Epithelial cell of prostate (primary cell): Measurements from ENCODE around the gene CSTB.
"Not testable (repeated sequence)": the region's sequence is repeated elsewhere in the genome, so short reads cannot be mapped to it uniquely, and the experiment has no call there.

Experiments used
- DNase-seq: peaks from one replicate; pipeline ENCODE4 v3.0.0-alpha.2; 2011; ENCODE audit warnings: low read depth, low spot score
- H3K27ac ChIP-seq: fragments of 450-650 bp; 2 replicates; pipeline ENCODE4 v1.5.1; 2017; ENCODE audit warnings: mild to moderate bottlenecking

The CSTB gene

GRCh38 chr21:43775795-43776430 is at the start of gene CSTB:
CSTB (minus strand) TSS chr21:43776308; CDS start chr21:43776269, 39 bp downstream.
- no peak for DNase-seq
- H3K27ac ChIP-seq: peak within 1 kb of the TSS; percentile 86

- no peak for DNase-seq
- no peak overlapping the region for H3K27ac ChIP-seq
These were observed 49.3 kb upstream of the CSTB start for GRCh38 chr21:43825242-43825935.

GRCh38 chr21:43824333-43825241 is 48.5 kb upstream of the CSTB start:
- H3K27ac ChIP-seq: no peak overlapping the region
- no peak for DNase-seq

- DNase-seq, H3K27ac ChIP-seq: not testable (repeated sequence)
These were observed 46.6 kb upstream of the CSTB start for GRCh38 chr21:43822741-43823140.

GRCh38 chr21:43822166-43822565 is 46.1 kb upstream of the CSTB start:
- not testable (repeated sequence) for DNase-seq, H3K27ac ChIP-seq

- no peak overlapping the region for H3K27ac ChIP-seq
- no peak for DNase-seq
These were observed 44.4 kb upstream of the CSTB start for GRCh38 chr21:43820466-43820865.

DNA sequence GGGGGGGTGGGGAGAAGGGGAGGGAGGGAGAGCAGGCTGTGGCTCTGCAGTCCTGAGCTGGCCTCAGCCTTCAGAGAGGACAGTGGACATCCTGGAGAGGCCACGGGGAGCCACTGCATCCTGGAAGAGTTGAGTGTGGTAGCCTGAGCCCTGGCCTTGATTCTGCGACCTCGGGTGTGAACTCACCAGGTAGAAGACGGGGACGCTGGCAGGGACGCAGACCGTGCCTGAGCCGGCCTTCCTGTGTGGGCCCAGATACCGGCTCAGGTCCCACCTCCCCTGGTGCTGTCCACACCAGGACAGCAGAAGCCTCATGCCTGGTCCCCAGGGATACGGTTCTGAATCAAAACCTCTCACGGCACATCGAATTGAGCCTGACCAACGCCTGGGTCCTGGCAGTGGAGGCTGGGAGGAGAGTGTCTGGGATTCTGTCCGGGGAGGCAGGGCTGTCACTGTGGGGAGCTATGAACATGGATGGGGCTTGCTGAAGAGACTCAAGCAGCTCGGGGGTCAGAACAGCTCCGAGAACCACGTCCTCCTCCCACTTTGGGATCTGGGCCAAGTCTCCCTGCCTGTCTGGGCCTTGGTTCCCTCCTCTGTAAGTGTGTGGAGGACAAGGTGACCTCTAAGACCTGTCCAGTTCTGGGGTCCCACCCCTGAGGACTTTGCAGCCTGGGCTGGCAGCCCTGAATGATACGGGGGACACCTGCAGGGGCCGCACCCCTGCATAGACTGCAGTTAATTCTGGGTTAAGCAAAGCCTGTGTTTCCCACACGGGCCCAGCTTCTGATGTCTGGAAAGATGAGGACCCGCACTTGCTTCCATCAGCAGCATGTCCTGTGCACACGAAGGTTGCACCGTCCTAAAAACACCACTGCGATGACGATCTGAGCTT is 43.6 kb upstream of the CSTB start:
- H3K27ac ChIP-seq: no peak overlapping the region
- DNase-seq: no peak

- no peak for DNase-seq
- H3K27ac ChIP-seq: no peak overlapping the region
These were observed 42.6 kb upstream of the CSTB start for GRCh38 chr21:43818685-43819084.

GRCh38 chr21:43817157-43818086 is 41.3 kb upstream of the CSTB start:
- DNase-seq: no peak
- H3K27ac ChIP-seq: no peak overlapping the region

GRCh38 chr21:43816611-43817071 is 40.5 kb upstream of the CSTB start:
- DNase-seq: no peak
- no peak overlapping the region for H3K27ac ChIP-seq

DNA sequence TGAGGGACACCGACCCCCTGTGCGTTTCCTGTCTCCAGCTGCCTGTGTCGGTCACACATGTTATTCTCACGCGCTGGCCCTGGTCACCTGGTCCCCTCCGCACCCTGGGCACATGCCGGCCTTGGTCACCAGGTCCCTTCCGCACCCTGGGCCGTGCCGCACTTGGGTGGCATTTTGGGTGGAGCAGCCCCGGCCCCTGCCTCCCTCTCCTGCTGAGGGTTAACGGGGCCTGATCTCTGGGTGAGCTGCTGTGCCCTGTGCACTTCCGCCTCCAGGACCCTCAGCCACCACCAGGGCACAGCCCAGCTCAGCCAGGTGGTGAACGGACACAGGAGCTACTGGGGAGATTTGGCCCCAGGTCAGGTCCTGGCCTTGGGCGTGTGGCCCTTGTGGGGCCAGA is 39.9 kb upstream of the CSTB start:
- no peak for DNase-seq
- no peak overlapping the region for H3K27ac ChIP-seq

GRCh38 chr21:43815107-43815613 is 39.1 kb upstream of the CSTB start:
- DNase-seq: no peak

DNA sequence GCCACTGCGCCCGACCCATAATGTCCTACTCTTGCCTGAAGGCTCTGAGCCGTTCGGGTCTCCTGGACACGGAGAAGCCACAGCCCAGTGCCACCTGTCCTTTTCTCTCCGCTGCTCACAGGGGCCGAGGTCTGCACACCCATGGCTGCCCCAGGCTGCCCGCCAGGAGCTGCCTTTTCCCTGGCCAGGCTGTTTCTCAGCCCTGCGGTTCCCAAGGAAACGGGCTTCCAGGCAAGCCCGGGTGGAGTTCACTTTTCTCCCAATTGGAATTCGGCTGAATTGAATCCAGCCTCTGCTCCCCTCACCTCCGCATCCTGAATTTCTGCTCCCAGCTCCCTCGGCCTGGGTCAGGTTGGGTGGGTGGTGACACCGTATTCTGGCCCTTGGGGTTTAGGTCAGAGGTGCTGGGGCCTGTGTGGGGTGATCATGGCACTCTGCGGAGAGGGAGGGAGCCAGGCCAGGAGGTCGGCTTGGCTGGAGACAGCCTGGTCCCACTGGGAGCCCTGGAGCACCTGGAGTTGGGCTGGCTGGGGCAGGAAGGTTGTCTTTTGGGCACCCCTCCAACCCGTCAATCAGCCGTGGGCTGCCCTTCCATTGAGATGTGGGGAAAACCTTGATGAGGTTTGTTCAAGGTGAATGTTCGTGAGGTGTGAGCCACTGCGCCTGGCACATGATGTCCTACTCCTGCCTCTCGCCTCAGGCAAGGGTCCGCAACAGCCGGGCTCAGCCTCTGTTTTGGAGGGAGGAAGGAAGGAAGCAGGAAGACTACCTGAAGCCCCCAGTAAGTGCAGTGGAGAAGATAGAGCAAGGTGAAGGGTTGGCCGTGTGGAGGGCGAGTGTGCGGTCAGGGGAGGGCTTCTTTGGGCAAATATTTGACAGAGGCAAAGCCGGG is 38.4 kb upstream of the CSTB start:
- no peak overlapping the region for H3K27ac ChIP-seq
- no peak for DNase-seq

More at GRCh38 chr21:43815107-43815613, 39.1 kb upstream of the CSTB start:
- no peak overlapping the region for H3K27ac ChIP-seq

- no peak for DNase-seq
- H3K27ac ChIP-seq: no peak overlapping the region
These were observed 37.5 kb upstream of the CSTB start for GRCh38 chr21:43813656-43813980.

- no peak for DNase-seq
- H3K27ac ChIP-seq: peak overlapping the region; percentile 72
These were observed 37.0 kb upstream of the CSTB start for GRCh38 chr21:43812957-43813655.

- H3K27ac ChIP-seq: peak overlapping the region; percentile 72
- DNase-seq: peak; percentile 53
These were observed 36.2 kb upstream of the CSTB start for GRCh38 chr21:43812139-43812821.
